Amniotic epithelial cell (primary cell): ENCODE measurements around the gene SLK.

Experiments
- DNase-seq: peaks from one replicate; pipeline ENCODE4 v3.0.0-alpha.2; 2010; ENCODE audit warnings: low read depth

The SLK gene

GRCh38 chr10:104034401-104035193 is 67.7 kb downstream of the SLK start:
- no peak for DNase-seq

GRCh38 chr10:104035194-104036068 is 68.5 kb downstream of the SLK start:
- DNase-seq: no peak

- no peak for DNase-seq
These were observed 69.1 kb downstream of the SLK start for GRCh38 chr10:104036069-104036384.

- DNase-seq: no peak
These were observed 69.7 kb downstream of the SLK start for GRCh38 chr10:104036518-104037260.

- no peak for DNase-seq
These were observed 70.5 kb downstream of the SLK start for GRCh38 chr10:104037261-104037951.

- no peak for DNase-seq
These were observed 71.6 kb downstream of the SLK start for GRCh38 chr10:104038537-104038936.

GRCh38 chr10:104038958-104039752 is 72.2 kb downstream of the SLK start:
- no peak for DNase-seq

- no peak for DNase-seq
These were observed 73.4 kb downstream of the SLK start for GRCh38 chr10:104040382-104040781.

- DNase-seq: no peak
These were observed 74.2 kb downstream of the SLK start for GRCh38 chr10:104040862-104041789.

- no peak for DNase-seq
These were observed 75.1 kb downstream of the SLK start for GRCh38 chr10:104041891-104042535.

- DNase-seq: no peak
These were observed 76.4 kb downstream of the SLK start for GRCh38 chr10:104043185-104043830.

- no peak for DNase-seq
These were observed 76.9 kb downstream of the SLK start for GRCh38 chr10:104043854-104044253.

GRCh38 chr10:104045151-104046089 is 78.5 kb downstream of the SLK start:
- peak; percentile 67 for DNase-seq

- DNase-seq: no peak
These were observed 79.7 kb downstream of the SLK start for GRCh38 chr10:104046651-104047050.

- peak; percentile 56 for DNase-seq
These were observed 82.7 kb downstream of the SLK start for GRCh38 chr10:104049504-104050250.

- peak; percentile 85 for DNase-seq
These were observed 85.5 kb downstream of the SLK start for GRCh38 chr10:104052431-104052830.

- no peak for DNase-seq
These were observed 86.3 kb downstream of the SLK start for GRCh38 chr10:104053201-104053600.
